HCT116 (cell line): Measurements from ENCODE around the gene BSND. TPM values are rescaled to one million over a fixed set of nuclear protein-coding genes. Genes with fewer than 3 reads are reported as not detected.

Experiments
- ATAC-seq: fragments of 200-7000 bp; cut with Tn5 transposase; 2 replicates; pipeline ENCODE4 v1.9.1; 2020; ENCODE audit warnings: mild to moderate bottlenecking, moderate library complexity
- BruUV-seq: library from RNA; stranded (reverse); fragments of 400-500 nt; replicated peaks from 2 replicates; lab custom pipeline; 2021; lab: Mats Ljungman, UMichigan
- CTCF ChIA-PET: fragments of 300-600 bp; sonication (Branson Sonifier 250); formaldehyde crosslinking; loops from one replicate; lab custom pipeline; 2021; ENCODE audit warnings: antibody characterized with exemption; lab: Charles Lee
- POLR2A ChIA-PET: fragments of 300-600, 350-600 bp; sonication (Branson Sonifier 250); formaldehyde crosslinking; loops from one replicate; lab custom pipeline; 2021; ENCODE audit warnings: antibody characterized with exemption; lab: Charles Lee
- RAD21 ChIA-PET, 2 experiments: fragments of 300-600 bp; sonication (Branson Sonifier 250); formaldehyde crosslinking; loops; one replicate each; lab custom pipeline; 2023; ENCODE audit warnings: low total read pairs in 2 of 2; ENCODE audit not compliant: uncharacterized antibody in 2 of 2, unreplicated experiment in 2 of 2, low non-redundant PET in 1 of 2; lab: Charles Lee
- DNase-seq: peaks from one replicate; pipeline ENCODE4 v3.0.0-alpha.2; 2010; ENCODE audit warnings: low read depth, low spot score
- H2AFZ ChIP-seq: fragments of 200-600 bp; shearing (Covaris generic), sonication (generic); 2 replicates; pipeline ENCODE4 v1.6.1; 2017; ENCODE audit warnings: low read depth, mixed run types, mixed read lengths, antibody characterized with exemption, low read length; ENCODE audit not compliant: poor library complexity, severe bottlenecking
- H3K27ac ChIP-seq: 2 replicates; pipeline ENCODE4 v1.5.1; 2012; ENCODE audit warnings: low read depth, low read length
- H3K27me3 ChIP-seq: fragments of 200-600 bp; sonication (generic); 2 replicates; pipeline ENCODE4 v1.6.1; 2016; ENCODE audit warnings: mixed run types, low read length, mixed read lengths; ENCODE audit not compliant: insufficient read depth
- H3K36me3 ChIP-seq, 2 experiments: fragments of 200-500 bp in 1 of 2; fragments of 200-600 bp in 1 of 2; sonication (Bioruptor generic) in 1 of 2; sonication (generic) in 1 of 2; 2 replicates each; pipeline versions ENCODE4 v1.5.1 to v1.6.1; 2014 to 2016; ENCODE audit warnings: low read length in 2 of 2, inconsistent platforms in 1 of 2, mixed read lengths in 1 of 2, mixed run types in 1 of 2; ENCODE audit not compliant: insufficient read depth in 2 of 2, control insufficient read depth in 1 of 2
- H3K4me1 ChIP-seq, 2 experiments: fragments of 200-600 bp in 1 of 2; sonication (generic) in 1 of 2; 2 replicates each; pipeline versions ENCODE4 v1.5.1 to v1.6.1; 2012 to 2017; ENCODE audit warnings: low read length in 2 of 2, inconsistent platforms in 1 of 2, mild to moderate bottlenecking in 1 of 2, mixed read lengths in 1 of 2, mixed run types in 1 of 2, moderate library complexity in 1 of 2; ENCODE audit not compliant: insufficient read depth in 2 of 2, control insufficient read depth in 1 of 2
- H3K4me2 ChIP-seq: fragments of 200-600 bp; sonication (generic); 2 replicates; pipeline ENCODE4 v1.6.1; 2017; ENCODE audit warnings: mixed run types, low read length, mixed read lengths
- H3K4me3 ChIP-seq, 2 experiments: fragments of 200-600 bp in 1 of 2; sonication (generic) in 1 of 2; replicated peaks in 1 of 2; 2 replicates each; pipeline ENCODE4 v1.5.1; 2011 to 2016; ENCODE audit warnings: low read length in 2 of 2, control low read depth in 1 of 2, low read depth in 1 of 2, mild to moderate bottlenecking in 1 of 2, mixed read lengths in 1 of 2, mixed run types in 1 of 2
- H3K79me2 ChIP-seq: fragments of 200-600 bp; sonication (generic); 2 replicates; pipeline ENCODE4 v1.6.1; 2017; ENCODE audit warnings: mild to moderate bottlenecking, mixed run types, low read length, moderate library complexity, mixed read lengths; ENCODE audit not compliant: insufficient read depth
- H3K9ac ChIP-seq: fragments of 200-600 bp; sonication (generic); 2 replicates; pipeline ENCODE4 v1.6.1; 2016; ENCODE audit warnings: low read length, mixed read lengths
- H3K9me2 ChIP-seq: fragments of 200-600 bp; sonication (generic), shearing (Covaris generic); 2 replicates; pipeline ENCODE4 v1.6.1; 2017; ENCODE audit warnings: mixed run types, mild to moderate bottlenecking, moderate library complexity; ENCODE audit not compliant: insufficient read depth
- H3K9me3 ChIP-seq, 2 experiments: fragments of 200-500 bp in 1 of 2; fragments of 200-600 bp in 1 of 2; sonication (Bioruptor generic) in 1 of 2; sonication (generic) in 1 of 2; 2 replicates each; pipeline ENCODE4 v1.6.1; 2014 to 2017; ENCODE audit warnings: low read length in 2 of 2, mixed read lengths in 2 of 2, inconsistent platforms in 1 of 2, low read depth in 1 of 2, mild to moderate bottlenecking in 1 of 2, mixed run types in 1 of 2, moderate library complexity in 1 of 2; ENCODE audit not compliant: control insufficient read depth in 1 of 2, insufficient read depth in 1 of 2
- H4K20me1 ChIP-seq: fragments of 200-600 bp; sonication (generic), shearing (Covaris generic); 2 replicates; pipeline ENCODE4 v1.6.1; 2017; ENCODE audit warnings: mixed run types, mild to moderate bottlenecking, moderate library complexity; ENCODE audit not compliant: insufficient read depth
- ATF3 ChIP-seq: IDR thresholded peaks from 2 replicates; pipeline ENCODE4 v1.6.1; 2012
- CBX3 ChIP-seq: IDR thresholded peaks from 2 replicates; pipeline ENCODE4 v1.6.1; 2012; ENCODE audit warnings: low read depth
- CEBPB ChIP-seq: IDR thresholded peaks from 2 replicates; pipeline ENCODE4 v1.6.1; 2012; ENCODE audit warnings: low read depth
- EGR1 ChIP-seq: IDR thresholded peaks from 2 replicates; pipeline ENCODE4 v1.6.1; 2012; ENCODE audit warnings: low read depth
- EZH2 ChIP-seq: fragments of 200-600 bp; sonication (generic); IDR thresholded peaks from 2 replicates; pipeline ENCODE4 v1.6.1; 2017; ENCODE audit warnings: antibody characterized with exemption, mixed run types
- FOSL1 ChIP-seq: IDR thresholded peaks from 2 replicates; pipeline ENCODE4 v1.6.1; 2012; ENCODE audit warnings: low read depth
- JUND ChIP-seq: IDR thresholded peaks from 2 replicates; pipeline ENCODE4 v1.6.1; 2012
- MAX ChIP-seq: IDR thresholded peaks from 2 replicates; pipeline ENCODE4 v1.6.1; 2012
- POLR2A ChIP-seq: IDR thresholded peaks from 2 replicates; pipeline ENCODE4 v1.7.0; 2011; ENCODE audit warnings: borderline replicate concordance; ENCODE audit not compliant: insufficient read depth, insufficient read length; ENCODE audit errors: extremely low read depth
- POLR2AphosphoS5 ChIP-seq: IDR thresholded peaks from 2 replicates; pipeline ENCODE4 v1.6.1; 2011; ENCODE audit warnings: mild to moderate bottlenecking, low read depth, low read length, moderate library complexity
- RAD21 ChIP-seq: IDR thresholded peaks from 2 replicates; pipeline ENCODE4 v1.6.1; 2012; ENCODE audit warnings: low read depth, mild to moderate bottlenecking
- REST ChIP-seq: IDR thresholded peaks from 2 replicates; pipeline ENCODE4 v1.6.1; 2012; ENCODE audit warnings: low read depth
- SIN3A ChIP-seq: IDR thresholded peaks from 2 replicates; pipeline ENCODE4 v1.6.1; 2012; ENCODE audit warnings: low read depth
- SRF ChIP-seq: IDR thresholded peaks from 2 replicates; pipeline ENCODE4 v1.6.1; 2012; ENCODE audit warnings: low read depth
- YY1 ChIP-seq: IDR thresholded peaks from 2 replicates; pipeline ENCODE4 v1.6.1; 2011; ENCODE audit warnings: low read length, low read depth, moderate library complexity, mild to moderate bottlenecking; ENCODE audit not compliant: insufficient replicate concordance; ENCODE audit errors: extremely low read depth
- ZNF274 ChIP-seq: fragments of 200-500 bp; sonication (Bioruptor generic); IDR thresholded peaks from 2 replicates; pipeline ENCODE4 v1.6.1; 2014; ENCODE audit warnings: mild to moderate bottlenecking, low read depth, low read length, inconsistent platforms
- intact Hi-C: fragments of 100-400 bp; cut with micrococcal nuclease; formaldehyde crosslinking; loops from 2 replicates; pipeline ENCODE4 v1.10.0; 2022
- total RNA-seq: library from RNA; stranded (reverse); gene quantifications from one replicate; pipeline ENCODE4 v1.2.1, GENCODE V29; 2021; ENCODE audit not compliant: unreplicated experiment

The BSND gene
- total RNA-seq, 1 experiment from 2014 or later, result not detected

GRCh38 chr1:55051621-55052020, 52.9 kb downstream of the BSND start:
- POLR2A ChIA-PET, result no interaction called here
- DNase-seq (no peak), ATAC-seq (no peak)
- no TSS peak for BruUV-seq
- H3K9me2 ChIP-seq, result no peaks in the 10 kb centered on the region
- H2AFZ ChIP-seq, result no peak overlapping the region
- H4K20me1 ChIP-seq, result no peaks in the 10 kb centered on the region
- TF ChIP-seq SIN3A (no peak), POLR2AphosphoS5 (no peak), POLR2A (no peak), YY1 (no peak), ZNF274 (no peak), CBX3 (no peak), MAX (no peak), JUND (no peak), FOSL1 (no peak)
- H3K9ac ChIP-seq, result no peak overlapping the region
- H3K4me3 ChIP-seq, result no peak overlapping the region
- RAD21 ChIA-PET, result no interaction called here
- H3K79me2 ChIP-seq, result no peaks in the 10 kb centered on the region
- H3K4me2 ChIP-seq, result no peak overlapping the region
- H3K27me3 ChIP-seq, result no peaks in the 10 kb centered on the region
- intact Hi-C loops, result no loop called here
- H3K9me3 ChIP-seq, result no peaks in the 10 kb centered on the region
- H3K4me1 ChIP-seq, result no peaks in the 10 kb centered on the region
- no peak overlapping the region for H3K27ac ChIP-seq
- H3K36me3 ChIP-seq, result 0 out of 4 replicates have a peak, but pooled peaks cover 0 to 3% of the 10 kb centered on the region in 2 experiments
- CTCF ChIA-PET, result no interaction called here

- no peak overlapping the region for H3K27ac ChIP-seq
- POLR2A ChIA-PET, result no interaction called here
- CTCF ChIA-PET, result no interaction called here
- no TSS peak for BruUV-seq
- H3K4me2 ChIP-seq, result no peak overlapping the region
- H3K4me3 ChIP-seq, result no peak overlapping the region
- ATAC-seq (no peak), DNase-seq (no peak)
- H3K36me3 ChIP-seq, result peaks cover 3 to 4% of the 10 kb centered on the region in 2 experiments; a peak in 1 of 4 replicates
- RAD21 ChIA-PET, result no interaction called here
- H3K79me2 ChIP-seq, result no peaks in the 10 kb centered on the region
- H3K9me3 ChIP-seq, result no peaks in the 10 kb centered on the region
- no peak overlapping the region for H2AFZ ChIP-seq
- intact Hi-C loops, result no loop called here
- no peaks in the 10 kb centered on the region for H3K9me2 ChIP-seq
- no peak overlapping the region for H3K9ac ChIP-seq
- H3K4me1 ChIP-seq, result no peaks in the 10 kb centered on the region
- no peaks in the 10 kb centered on the region for H3K27me3 ChIP-seq
- no peaks in the 10 kb centered on the region for H4K20me1 ChIP-seq
- TF ChIP-seq ATF3 (no peak), EGR1 (no peak), YY1 (no peak), ZNF274 (no peak), CEBPB (no peak), POLR2A (no peak), POLR2AphosphoS5 (no peak), EZH2 (no peak), CBX3 (no peak), RAD21 (no peak), MAX (no peak), SRF (no peak), REST (no peak), SIN3A (no peak)
Observed at GRCh38 chr1:55052221-55053142, 53.7 kb downstream of the BSND start.
